GM19468 (cell line): ENCODE measurements around the gene METAP1D.
"Not testable (repeated sequence)": the region's sequence is repeated elsewhere in the genome, so short reads cannot be mapped to it uniquely, and the experiment has no call there.

Experiments used
- ATAC-seq: cut with Tn5 transposase; IDR thresholded peaks from one replicate; pipeline ENCODE4 v1.9.1; 2021; ENCODE audit warnings: mild to moderate bottlenecking, moderate library complexity, moderate number of reproducible peaks; ENCODE audit not compliant: unreplicated experiment; ENCODE audit errors: extremely low read depth

The METAP1D gene

GRCh38 chr2:172099472-172100079 is 99.8 kb downstream of the METAP1D start:
- ATAC-seq, result no peak

DNA sequence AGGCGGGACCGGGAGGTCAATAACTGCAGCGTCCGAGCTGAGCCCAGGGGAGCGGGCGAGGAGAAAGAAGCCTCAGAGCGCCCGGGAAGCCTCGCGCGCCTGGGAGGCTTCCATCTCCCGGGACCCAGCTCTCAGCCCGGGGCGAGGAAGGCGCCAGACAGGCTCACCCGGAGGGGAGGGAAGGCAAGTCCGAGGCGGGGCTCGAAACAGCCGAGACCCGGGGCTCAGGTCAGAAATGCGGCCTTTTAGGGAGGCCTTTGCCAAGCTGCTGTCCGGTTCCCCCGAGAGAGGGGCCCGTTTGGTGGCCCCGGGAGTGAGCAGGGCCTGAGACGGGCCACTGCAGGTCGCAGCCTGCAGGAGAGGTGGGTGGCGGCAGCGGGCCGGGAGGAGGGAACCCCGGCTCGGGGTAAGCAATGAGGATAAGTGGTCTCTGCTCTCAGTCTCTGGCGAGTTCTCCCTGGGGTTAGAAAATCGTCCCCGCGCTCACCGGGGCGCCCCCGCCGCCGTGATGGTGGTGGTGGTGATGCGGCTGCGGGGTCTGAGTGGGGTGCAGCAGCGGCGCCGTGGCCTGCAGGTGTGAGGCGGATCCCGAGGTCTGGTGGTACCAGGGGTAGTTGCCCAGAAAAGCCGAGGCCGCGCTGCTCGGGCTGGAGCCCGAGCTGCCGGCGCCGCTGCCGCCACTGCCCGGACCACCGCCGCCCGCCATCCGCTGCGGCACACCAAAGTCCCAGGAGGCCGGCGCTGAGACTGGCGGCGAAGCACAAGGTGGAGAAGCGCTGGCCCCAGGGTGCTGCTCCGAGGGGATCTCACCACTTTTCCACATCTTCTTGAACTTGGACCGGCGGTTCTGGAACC is 100.6 kb downstream of the METAP1D start:
- ATAC-seq, result no peak

DNA sequence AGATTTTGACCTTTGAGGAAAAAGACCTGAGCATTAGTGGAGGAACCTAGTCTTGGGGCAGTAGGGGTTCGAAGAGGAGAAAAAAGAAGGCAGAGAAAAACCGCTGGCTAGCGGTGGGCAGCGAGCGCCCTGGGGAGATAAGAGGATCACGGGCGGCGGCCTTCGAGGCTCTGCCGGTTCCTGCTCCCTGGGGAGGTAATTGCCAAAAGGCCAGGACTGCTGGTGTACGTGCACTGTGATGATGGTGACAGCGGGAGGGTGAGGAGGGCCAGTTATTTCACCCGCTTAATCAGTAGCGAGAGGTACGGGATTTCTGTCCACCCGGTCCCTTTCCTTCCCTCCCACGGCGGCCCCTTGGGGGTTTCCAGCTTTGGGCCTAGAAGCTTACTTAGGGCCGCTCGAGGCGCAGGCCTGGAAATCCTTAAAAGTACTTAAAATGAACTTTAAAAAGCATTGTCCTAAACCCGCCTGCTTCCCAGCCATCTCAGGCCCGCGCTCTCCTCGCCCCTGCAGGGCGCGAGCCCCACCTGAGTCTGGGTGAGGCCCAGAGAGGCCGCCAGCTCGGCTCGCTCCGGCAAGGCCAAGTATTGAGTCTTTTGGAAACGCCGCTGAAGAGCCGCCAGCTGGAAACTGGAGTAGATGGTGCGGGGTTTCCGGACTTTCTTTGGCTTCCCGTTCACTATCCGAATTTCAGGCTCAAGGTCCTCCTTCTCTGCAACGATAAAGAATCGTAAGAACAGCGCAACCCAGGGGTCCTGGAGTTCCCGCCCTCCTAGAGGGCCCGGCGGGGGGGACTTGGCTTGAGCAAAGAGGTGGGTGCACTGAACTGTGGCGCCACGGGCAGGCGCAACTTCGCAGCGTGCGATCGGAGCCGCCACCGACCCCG is 101.4 kb downstream of the METAP1D start:
- ATAC-seq, result no peak

GRCh38 chr2:172101821-172102390 is 102.2 kb downstream of the METAP1D start:
- ATAC-seq, result no peak

- peak; percentile 64 for ATAC-seq
Measured at GRCh38 chr2:172102391-172103359, 102.9 kb downstream of the METAP1D start, which contains the start of gene DLX2. Gene DLX2, minus strand, starts transcription at chr2:172102900. Its CDS starts 362 bp downstream, at chr2:172102538.

GRCh38 chr2:172103471-172104272 is 103.9 kb downstream of the METAP1D start:
- no peak for ATAC-seq

DNA sequence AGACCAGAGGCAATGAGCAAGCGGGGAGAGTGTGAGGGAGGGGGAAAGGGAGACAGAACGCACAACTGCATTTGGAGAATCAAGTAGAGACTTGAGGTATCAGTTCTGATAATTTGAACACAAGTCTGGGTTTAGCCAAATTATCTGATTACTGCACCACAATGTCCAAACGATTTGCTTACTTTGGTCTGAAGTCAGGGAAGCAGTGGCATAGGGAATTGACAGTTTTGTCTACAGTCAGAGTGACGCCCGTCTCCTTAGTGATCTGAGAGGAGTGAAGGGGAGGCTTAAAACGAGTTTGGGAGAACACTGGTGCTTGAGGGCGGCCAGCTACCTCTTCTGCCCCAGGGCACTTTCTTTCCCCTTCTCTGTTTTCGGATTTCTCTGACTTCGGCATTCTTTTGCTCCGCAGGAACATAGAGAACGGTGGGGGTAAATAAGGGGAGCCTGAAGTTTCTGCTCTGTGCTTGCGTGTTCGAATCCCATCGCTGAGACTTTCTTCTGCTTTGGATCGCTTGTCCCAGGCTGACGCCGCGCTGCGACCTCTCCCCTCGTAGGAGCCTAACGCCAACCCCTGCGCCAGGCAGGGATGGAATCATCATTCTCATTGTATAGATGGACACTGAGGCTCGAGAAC is 105.8 kb downstream of the METAP1D start:
- no peak for ATAC-seq

DNA sequence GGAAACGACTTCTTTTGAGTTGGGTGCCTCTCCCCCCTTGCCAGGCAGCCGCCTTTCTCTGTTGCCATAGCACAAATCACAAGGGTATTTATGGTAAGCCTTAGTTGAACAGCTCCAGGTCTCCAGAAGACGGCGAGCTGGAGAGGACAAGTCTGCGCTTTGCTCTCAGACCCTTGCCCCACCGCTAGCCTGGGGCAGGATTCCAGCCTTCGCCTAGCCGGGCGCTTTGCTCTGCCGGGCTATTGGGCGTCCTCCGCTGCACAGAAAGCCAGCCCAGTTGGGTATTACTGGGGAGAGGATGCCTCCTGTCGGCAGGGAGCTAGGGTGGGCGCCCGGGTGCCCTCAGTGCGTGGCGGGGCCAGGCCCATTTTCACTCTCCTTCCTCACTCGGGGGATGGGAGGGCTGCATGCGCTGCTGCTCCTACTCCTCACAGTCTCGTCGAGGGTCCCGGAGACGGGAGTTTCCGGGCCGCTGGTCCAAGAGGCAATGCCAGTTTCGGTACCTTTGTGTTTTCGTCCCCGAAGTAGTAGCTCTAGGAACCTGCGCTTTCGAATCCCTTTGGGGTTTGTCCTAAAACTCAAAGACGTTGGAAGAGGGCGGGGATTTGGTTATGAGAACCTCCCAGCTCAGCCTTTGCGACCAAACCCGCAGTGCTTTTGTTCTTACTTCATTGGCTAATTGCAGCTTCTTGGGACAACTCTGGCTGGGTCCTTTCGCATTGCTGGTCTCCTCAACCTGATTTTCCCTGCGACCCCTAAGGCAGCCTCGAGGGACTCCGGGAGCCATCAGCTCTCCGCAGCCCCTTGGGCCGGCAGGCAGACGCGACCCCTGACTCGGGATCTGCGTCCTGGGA is 106.6 kb downstream of the METAP1D start:
- ATAC-seq, result no peak

DNA sequence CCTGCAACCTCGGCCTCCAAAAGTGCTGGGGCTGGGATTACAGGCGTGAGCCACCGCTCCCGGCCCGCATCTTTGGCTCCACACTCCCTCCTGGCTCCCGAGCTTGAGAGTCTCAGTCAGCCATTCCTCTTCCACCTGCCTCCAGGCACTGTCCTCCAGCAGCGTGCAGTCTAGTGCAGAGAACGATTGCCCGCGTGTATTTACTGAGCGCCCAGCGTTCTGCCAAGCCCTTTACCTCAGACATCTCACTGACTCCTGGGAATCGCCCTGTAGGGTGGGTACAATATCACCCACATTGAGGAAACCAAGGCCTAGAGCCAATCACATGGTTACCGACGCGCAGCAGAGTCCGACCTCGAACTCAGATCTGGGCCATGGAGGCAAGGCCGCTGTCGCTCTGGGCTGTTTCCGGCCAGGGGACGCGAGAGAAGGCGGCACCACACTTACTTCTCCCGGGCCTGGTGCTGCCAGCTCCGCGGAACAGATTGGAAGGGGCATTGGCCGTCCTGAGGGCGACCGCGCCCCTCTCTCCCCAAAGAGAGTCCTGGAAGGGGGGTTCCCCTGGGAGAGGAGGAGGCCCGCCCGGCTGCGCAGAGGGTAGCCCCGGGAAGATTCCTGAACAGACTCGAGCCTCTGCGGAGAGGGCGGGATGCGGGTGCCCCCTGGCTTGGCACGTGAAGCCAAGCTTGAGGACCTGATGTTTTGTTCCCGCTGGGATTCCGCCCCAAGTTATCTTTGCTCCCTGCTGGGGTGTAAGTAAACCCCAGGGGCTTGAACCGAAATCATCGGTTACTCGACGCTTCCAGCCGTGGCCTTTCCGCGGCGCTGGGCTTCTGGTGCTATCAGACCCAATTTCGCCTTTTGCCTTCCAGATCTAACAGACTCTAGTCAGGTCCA is 108.2 kb downstream of the METAP1D start:
- no peak for ATAC-seq

GRCh38 chr2:172108587-172108930 is 108.8 kb downstream of the METAP1D start:
- ATAC-seq, result no peak

DNA sequence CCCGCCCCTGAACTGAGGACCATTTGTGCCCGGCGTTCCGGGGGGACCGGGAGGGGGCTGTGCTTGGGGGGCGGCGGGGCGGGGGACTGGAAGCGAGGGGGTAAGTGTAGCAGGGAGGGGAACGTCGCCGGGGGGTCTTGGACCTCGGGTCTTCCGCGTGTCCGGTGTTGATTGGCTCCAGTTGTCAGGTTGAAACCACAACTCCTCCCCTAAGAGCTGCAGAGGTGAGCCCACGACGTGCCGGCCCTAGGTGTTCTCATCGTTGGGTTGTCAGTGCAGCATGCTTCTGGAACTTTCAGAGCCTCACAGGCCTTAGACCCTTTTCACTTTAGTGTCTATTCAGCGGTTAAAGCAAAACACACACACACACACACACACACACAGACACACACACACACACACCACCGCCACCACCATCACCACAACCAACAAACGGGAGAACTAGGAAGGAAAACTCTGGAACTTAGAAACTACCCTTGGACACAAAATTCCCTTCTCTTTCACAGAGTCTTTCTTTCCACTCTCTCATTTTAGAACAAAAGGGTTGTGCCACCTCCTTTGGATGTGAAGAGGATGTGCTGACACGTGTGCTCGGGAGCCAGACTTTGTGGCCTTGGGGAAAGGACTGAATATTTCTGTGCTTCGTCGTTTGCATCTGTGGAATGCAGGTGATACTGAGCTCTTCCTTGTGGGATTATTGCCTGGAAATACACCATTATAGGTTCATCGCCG is 109.7 kb downstream of the METAP1D start:
- ATAC-seq, result no peak

DNA sequence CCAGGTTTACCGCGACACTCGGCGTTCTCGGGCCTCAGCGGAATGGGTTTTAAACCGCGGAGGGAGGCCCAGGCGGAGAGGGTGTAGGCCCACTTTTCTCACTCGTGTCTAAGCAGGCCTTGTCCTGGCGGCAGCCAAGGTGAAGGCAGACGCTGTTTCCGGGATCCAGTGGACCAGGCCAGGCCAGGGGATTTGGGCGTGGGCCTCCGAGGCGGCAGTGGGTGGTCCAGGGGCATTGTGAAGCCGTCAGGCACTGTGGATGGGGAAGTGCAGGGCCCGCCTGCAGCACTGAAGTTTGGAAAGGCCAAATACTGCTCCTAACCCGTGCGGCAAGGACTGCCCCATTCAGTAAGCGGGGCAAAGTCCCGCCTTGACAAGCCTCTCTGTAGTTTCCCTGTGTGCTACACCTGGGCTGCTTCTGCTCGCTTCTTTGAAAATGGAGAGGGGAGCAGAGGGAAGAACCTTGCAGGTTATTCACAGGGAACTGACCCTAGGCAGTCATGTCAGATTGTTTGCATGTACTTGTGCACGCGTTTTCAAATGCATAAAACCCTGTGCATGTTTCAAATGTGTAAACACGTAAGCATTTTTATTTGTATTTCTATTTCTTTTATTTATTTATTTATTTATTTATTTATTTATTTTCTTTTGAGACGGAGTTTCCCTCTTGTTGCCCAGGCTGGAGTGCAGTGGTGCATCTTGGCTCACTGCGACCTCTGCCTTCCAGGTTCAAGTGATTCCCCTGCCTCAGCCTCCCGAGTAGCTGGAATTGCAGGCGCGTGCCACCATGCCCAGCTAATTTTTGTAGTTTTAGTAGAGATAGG is 110.4 kb downstream of the METAP1D start:
- ATAC-seq, result no peak

GRCh38 chr2:172113617-172114016 is 113.9 kb downstream of the METAP1D start:
- no peak for ATAC-seq

- ATAC-seq, result not testable (repeated sequence)
Measured at GRCh38 chr2:172114176-172114575, 114.4 kb downstream of the METAP1D start.

DNA sequence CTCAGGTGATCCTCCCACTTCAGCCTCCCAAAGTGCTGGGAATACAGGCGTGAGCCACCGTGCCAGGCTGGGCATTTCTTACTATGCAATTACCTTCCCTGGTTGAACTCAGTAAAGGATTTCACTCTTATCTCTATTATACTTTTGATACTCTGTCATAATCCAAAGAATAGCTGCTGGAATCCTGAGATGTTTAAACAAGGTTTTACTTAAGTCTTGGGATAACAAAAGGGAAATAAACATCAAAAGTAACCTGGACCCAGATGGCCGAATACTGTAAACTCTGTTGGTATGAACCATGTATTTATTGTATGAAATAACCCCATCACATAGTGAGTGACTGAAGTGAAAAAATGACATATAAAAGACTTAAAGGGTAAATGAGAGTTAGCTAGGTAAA is 114.8 kb downstream of the METAP1D start:
- ATAC-seq, result no peak
